Progenitor cell of endocrine pancreas (in vitro differentiated cells): ENCODE results near the gene GTF3C1. TPM values are rescaled to one million over a fixed set of nuclear protein-coding genes. Genes with fewer than 3 reads are reported as not detected.

Source experiments
- DNase-seq: peaks from one replicate; pipeline ENCODE4 v3.0.0; 2021; ENCODE audit warnings: low spot score; ENCODE audit not compliant: unreplicated experiment
- H3K27ac Mint-ChIP-seq: 2 replicates; pipeline ENCODE4 v1.8.0; 2021; ENCODE audit warnings: mild to moderate bottlenecking, moderate library complexity, mixed read lengths
- H3K27me3 Mint-ChIP-seq: 2 replicates; pipeline ENCODE4 v1.8.0; 2021; ENCODE audit warnings: mixed read lengths
- H3K36me3 Mint-ChIP-seq: 2 replicates; pipeline ENCODE4 v1.8.0; 2022; ENCODE audit warnings: mixed read lengths; ENCODE audit not compliant: insufficient read depth
- H3K4me1 Mint-ChIP-seq: 2 replicates; pipeline ENCODE4 v1.8.0; 2021; ENCODE audit warnings: low read depth, mixed read lengths
- H3K4me3 Mint-ChIP-seq: 2 replicates; pipeline ENCODE4 v1.8.0; 2021; ENCODE audit warnings: low read depth, mild to moderate bottlenecking, moderate library complexity, mixed read lengths
- H3K9me3 Mint-ChIP-seq: 2 replicates; pipeline ENCODE4 v1.8.0; 2021; ENCODE audit warnings: low read depth, mixed read lengths
- CTCF ChIP-seq: fragments of 200-600 bp; sonication (generic); IDR thresholded peaks from one replicate; pipeline ENCODE4 v1.5.0; 2021; ENCODE audit warnings: antibody characterized with exemption, mild to moderate bottlenecking; ENCODE audit not compliant: unreplicated experiment
- total RNA-seq: library from RNA; stranded (reverse); gene quantifications from 2 replicates; pipeline ENCODE4 v1.2.1, GENCODE V29; 2021

The GTF3C1 gene
- total RNA-seq, 1 donor from 2014 or later, result 106 TPM

- Mint-ChIP-seq H3K4me3 (no peak overlapping the region), H3K9me3 (peaks cover 2% of the 10 kb centered on the region), H3K27ac (no peak overlapping the region), H3K36me3 (no peaks in the 10 kb centered on the region), H3K4me1 (peaks cover 2% of the 10 kb centered on the region), H3K27me3 (no peaks in the 10 kb centered on the region)
- TF ChIP-seq CTCF, result no peak
- no peak for DNase-seq
Measured at GRCh38 chr16:27448532-27449433, 100.9 kb downstream of the GTF3C1 start.

GRCh38 chr16:27447301-27447700, 102.4 kb downstream of the GTF3C1 start:
- H3K36me3 Mint-ChIP-seq, result no peaks in the 10 kb centered on the region
- H3K9me3 Mint-ChIP-seq, result peaks cover 2% of the 10 kb centered on the region
- H3K27ac Mint-ChIP-seq, result no peak overlapping the region
- TF ChIP-seq CTCF, result no peak
- H3K4me1 Mint-ChIP-seq, result peaks cover 2% of the 10 kb centered on the region
- no peak for DNase-seq
- H3K4me3 Mint-ChIP-seq, result no peak overlapping the region
- no peaks in the 10 kb centered on the region for H3K27me3 Mint-ChIP-seq

- no peak for DNase-seq
- H3K36me3 Mint-ChIP-seq, result no peaks in the 10 kb centered on the region
Measured at GRCh38 chr16:27446721-27447120, 103.0 kb downstream of the GTF3C1 start.

GRCh38 chr16:27445502-27446175, 104.1 kb downstream of the GTF3C1 start:
- H3K36me3 Mint-ChIP-seq, result no peaks in the 10 kb centered on the region
- DNase-seq, result no peak
- no peak for TF ChIP-seq CTCF
- H3K9me3 Mint-ChIP-seq, result peaks cover 2% of the 10 kb centered on the region
- H3K27ac Mint-ChIP-seq, result no peak overlapping the region
- H3K27me3 Mint-ChIP-seq, result no peaks in the 10 kb centered on the region
- H3K4me3 Mint-ChIP-seq, result no peak overlapping the region
- peaks cover 2% of the 10 kb centered on the region for H3K4me1 Mint-ChIP-seq

More at GRCh38 chr16:27446721-27447120, 103.0 kb downstream of the GTF3C1 start:
- H3K4me1 Mint-ChIP-seq, result peaks cover 2% of the 10 kb centered on the region
- no peak for TF ChIP-seq CTCF
- no peak overlapping the region for H3K27ac Mint-ChIP-seq
- H3K9me3 Mint-ChIP-seq, result peaks cover 2% of the 10 kb centered on the region
- H3K27me3 Mint-ChIP-seq, result no peaks in the 10 kb centered on the region
- H3K4me3 Mint-ChIP-seq, result no peak overlapping the region

GRCh38 chr16:27444470-27444869, 105.2 kb downstream of the GTF3C1 start:
- no peaks in the 10 kb centered on the region for H3K27me3 Mint-ChIP-seq
- H3K36me3 Mint-ChIP-seq, result no peaks in the 10 kb centered on the region
- no peak for TF ChIP-seq CTCF
- no peaks in the 10 kb centered on the region for H3K4me1 Mint-ChIP-seq
- H3K4me3 Mint-ChIP-seq, result no peak overlapping the region
- DNase-seq, result no peak
- peaks cover 2% of the 10 kb centered on the region for H3K9me3 Mint-ChIP-seq
- no peak overlapping the region for H3K27ac Mint-ChIP-seq
